HG03354 (cell line): Measurements from ENCODE around the gene ZFAND2B.
"Not testable (repeated sequence)": the region's sequence is repeated elsewhere in the genome, so short reads cannot be mapped to it uniquely, and the experiment has no call there.

Source experiments
- ATAC-seq: cut with Tn5 transposase; IDR thresholded peaks from one replicate; pipeline ENCODE4 v1.9.1; 2021; ENCODE audit warnings: mild to moderate bottlenecking; ENCODE audit not compliant: unreplicated experiment, poor library complexity, severe bottlenecking

ZFAND2B gene

DNA sequence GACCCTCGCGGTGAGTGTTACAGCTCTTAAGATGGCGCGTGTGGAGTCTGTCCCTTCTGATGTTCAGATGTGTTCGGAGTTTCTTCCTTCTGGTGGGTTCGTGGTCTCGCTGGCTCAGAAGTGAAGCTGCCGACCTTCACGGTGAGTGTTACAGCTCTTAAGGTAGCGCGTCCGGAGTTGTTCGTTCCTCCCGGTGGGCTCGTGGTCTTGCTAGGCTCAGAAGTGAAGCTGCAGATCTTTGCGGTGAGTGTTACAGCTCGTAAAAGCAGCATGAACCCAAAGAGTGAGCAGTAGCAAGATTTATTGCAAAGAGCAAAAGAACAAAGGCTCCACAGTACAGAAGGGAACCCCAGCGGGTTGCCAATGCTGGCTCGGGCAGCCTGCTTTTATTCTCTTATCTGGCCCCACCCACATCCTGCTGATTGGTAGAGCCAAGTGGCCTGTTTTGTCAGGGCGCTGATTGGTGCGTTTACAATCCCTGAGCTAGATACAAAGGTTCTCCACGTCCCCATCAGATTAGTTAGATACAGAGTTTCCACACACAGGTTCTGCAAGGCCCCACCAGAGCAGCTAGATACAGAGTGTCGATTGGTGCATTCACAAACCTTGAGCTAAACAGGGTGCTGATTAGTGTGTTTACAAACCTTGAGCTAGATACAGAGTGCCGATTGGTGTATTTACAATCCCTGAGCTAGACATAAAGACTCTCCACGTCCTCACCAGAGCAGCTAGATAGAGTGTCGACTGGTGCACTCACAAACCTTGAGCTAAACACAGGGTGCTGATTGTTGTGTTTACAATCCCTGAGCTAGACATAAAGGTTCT lies 5.9 kb upstream of the ZFAND2B start:
- ATAC-seq, result not testable (repeated sequence)

DNA sequence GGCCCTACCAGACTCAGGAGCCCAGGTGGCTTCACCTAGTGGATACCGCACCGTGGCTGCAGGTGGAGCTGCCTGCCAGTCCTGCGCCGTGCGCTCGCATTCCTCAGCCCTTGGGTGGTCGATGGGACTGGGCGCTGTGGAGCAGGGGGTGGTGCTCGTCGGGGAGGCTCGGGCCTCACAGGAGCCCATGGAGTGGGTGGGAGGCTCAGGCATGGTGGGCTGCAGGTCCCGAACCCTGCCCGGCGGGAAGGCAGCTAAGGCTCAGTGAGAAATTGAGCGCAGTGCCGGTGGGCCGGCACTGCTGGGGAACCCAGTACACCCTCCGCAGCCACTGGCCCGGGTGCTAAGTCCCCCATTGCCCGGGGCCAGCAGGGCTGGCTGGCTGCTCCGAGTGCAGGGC lies 5.3 kb upstream of the ZFAND2B start:
- not testable (repeated sequence) for ATAC-seq

DNA sequence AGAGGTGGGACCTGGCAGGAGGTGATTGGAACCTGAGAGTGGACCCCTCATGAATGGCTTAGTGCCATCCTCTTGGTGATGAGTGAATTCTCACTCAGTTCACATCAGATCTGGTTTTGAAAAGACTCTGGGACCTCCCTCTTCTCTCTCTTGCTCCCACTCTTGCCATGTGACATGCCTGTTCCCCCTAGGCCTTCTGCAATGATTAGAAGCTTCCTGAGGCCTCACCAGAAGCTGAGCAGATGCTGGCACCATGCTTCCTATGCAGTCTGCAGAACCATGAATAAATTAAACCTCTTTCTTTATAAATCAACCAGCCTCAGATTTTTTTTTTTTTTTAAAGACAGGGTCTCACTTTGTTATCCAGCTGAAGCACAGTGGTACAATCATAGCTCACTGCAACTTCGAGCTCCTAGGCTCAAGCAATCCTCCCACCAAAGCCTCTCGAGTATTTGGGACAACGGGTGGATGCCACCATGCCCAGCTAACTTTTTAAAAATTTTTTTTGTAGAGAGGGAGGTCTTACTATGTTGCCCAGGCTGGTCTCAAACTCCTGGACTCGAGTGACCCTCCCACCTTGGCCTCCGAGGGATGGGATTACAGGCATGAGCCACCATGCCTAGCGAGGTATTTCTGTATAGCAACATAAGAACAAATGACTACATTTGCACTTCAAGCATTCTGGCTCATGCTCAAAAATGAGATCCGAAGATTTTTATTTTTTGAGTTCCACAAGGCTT lies 2.0 kb upstream of the ZFAND2B start:
- no peak for ATAC-seq

DNA sequence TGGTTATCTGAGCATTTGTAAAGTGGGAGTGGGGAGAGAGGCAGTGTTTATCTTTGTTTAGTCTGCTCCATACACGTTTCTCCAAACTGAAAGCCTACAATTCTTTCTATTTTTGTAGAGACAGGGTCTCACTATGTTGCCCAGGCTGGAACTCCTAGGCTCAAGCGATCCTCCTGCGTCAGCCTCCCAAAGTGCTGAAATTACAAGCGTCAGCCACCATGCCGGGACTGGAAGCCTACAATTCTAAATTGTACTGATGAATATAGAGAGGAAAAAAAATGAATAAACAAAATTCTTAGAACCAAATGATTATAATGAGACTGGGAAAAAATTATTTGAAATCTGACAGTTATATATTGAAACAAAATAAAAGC lies 1.4 kb upstream of the ZFAND2B start:
- no peak for ATAC-seq

DNA sequence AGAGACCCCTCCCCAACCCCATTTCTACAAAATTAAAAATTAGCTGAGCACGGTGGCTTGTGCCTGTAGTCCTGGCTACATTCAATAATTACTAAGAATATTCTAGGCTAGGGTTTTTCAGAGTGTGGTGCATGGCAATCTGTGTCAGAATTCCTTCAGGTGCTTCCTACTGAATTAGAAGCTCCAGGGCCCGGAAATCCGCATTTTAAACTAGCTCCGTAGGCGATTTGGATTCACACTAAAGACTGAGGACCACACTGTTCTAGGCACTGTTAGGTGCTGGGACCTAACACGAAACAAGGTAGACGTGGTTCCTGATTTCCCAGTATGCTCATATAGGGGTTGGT lies 628 bp upstream of the ZFAND2B start:
- ATAC-seq, result no peak

DNA sequence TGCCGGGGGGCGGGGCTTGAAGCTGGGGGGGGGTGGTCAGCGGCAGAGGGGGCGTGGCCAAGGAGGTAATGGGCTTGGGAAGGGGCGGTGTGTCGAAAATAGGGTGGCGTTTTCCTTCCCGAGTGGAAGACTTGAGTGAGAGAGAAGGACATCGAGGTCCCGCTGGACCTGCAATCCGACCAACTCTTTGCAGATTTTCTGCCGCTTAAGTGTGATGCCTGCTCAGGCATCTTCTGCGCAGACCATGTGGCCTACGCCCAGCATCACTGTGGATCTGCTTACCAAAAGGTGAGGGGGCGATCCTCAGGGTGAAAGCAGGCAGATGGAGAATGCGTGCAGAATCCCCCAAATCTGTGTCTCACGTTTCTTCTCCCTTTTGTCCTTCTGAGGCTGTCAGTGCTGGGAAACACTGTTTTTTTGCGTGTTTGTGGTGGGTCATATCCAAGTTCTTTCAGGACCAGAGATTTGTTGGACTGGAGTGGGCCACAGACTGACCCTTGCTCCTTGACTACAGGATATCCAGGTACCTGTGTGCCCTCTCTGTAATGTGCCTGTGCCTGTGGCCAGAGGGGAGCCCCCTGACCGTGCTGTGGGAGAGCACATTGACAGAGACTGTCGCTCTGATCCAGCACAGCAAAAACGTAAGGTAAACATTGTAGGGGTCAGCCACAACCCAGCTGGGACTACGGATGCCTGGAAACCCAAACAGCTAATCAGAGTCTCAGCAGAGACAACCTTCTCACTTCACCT lies 727 bp downstream of the ZFAND2B start:
- ATAC-seq, result no peak

DNA sequence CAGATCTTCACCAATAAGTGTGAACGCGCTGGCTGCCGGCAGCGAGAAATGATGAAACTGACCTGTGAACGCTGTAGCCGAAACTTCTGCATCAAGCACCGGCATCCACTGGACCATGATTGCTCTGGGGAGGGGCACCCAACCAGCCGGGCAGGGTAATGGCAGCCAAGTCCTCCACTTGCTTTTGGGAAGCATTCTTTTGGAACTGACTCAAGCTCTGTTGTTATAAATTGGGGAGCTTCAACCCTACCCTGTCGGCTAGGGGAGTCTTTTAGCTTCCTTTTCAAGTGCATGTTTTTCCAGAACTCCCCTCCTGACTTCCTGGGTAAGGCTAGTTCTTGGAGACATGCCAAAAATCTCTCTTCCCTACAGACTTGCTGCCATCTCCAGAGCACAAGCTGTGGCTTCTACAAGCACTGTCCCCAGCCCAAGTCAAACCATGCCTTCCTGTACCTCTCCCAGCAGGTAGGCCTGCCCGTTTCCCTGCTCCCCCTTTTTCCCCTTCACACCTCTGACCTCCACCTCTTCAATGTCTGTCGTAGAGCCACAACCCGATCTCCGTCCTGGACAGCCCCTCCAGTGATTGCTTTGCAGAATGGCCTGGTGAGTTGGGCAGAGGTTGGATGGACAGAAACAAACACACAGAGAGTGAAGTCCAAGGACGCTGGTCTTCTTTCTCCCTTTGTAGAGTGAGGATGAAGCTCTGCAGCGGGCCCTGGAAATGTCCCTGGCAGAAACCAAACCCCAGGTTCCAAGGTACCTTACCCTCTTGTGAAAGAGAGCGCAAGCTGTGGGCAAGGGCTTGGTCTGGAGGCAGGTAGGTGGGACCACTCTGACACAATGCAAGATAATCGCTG lies 1.5 kb downstream of the ZFAND2B start:
- no peak for ATAC-seq

DNA sequence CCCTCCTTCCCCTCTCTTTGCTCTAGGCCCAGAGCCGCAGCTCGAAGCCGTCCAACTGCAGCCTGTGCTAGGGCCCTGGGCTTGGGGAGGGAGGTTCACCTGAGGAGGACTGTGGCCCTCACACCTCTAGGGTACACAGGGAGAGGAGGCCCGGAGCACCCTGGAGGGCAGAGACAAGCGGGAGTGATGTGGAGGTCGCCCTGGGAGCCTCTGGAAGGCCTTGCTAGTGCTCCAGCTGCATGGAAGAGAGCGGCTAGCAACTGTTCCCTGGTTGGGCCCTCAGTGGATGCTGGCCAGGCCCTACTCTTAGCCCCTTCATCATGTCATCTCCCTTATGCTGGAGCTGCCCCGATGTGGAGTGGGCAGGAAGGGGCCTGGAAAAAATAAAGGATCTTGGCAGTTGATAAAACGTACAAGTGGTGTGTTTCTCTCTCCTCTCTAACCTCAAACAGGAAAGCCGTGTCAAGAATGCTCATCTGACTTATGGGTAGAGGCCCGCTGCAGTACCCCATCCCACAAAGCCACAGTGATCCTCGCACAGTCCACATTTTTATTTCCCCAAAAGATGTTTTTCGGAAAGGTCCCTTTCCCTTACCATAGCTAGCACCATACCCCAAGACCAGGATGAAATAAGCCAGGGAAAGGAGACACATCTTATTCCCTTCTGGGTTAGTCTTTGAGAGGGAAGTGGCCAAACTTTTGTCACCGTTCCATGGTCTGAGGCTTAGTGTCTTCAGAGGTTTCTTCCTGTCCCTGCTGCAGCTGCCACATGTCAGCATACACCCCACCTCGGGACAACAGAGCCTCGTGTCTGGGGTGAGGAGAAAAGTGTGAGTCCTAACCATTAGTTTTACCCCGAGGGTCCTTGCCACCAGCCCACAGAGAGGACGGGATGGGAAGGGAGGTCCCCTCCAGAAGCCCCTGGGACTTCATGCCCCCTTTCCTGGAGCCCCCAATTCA lies 2.9 kb downstream of the ZFAND2B start:
- ATAC-seq, result no peak

DNA sequence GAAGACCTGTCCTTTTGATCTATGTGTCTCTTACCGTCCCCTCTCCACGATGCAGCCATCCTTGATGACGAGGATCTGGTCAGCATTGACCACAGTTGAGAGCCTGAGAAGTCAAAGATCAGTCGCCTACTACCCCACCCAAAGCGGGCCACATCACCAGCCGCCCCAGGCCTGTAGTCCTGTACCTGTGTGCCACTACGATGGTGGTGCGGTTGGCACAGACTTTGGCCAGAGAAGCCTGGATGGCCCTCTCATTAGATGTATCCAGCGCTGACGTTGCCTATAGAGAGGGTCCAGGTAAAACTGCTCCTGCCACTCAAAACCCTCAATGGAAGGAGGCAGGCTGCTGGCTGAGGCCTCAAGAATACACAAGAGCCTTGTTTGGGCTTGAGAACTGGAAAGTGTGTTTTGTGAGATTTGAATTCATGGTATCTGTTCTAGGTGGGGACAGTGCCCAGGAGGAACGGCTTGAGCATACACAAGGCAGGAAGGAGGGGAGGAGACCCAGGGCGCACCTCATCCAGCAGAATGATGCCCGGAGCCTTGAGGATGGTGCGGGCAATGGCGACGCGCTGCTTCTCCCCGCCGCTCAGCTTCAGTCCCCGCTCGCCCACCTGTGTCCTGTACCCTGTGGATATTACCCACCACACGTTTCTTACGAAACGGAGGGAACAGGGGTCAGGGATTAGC lies 3.8 kb downstream of the ZFAND2B start:
- no peak for ATAC-seq

DNA sequence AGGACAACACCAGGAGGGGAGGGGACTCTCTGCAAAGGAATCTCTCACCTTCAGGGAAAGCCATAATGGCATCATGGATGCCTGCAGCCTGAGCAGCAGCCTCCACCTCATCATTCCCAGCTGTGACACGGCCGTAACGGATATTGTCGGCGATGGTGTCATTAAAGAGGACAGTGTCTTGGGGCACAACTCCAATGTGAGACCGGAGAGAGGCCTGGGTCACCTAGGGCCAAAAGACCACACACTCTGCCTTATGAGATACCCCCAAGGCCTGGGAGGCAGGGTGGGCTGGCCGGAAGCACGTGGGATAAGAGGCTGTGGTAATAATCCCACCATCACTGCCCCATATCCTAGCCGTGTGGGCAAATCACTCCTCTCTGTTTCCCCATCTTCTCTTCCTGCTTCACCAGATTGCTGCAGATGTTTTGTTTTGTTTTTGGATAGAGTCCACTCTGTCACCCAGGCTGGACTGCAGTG lies 4.3 kb downstream of the ZFAND2B start:
- ATAC-seq, result no peak

DNA sequence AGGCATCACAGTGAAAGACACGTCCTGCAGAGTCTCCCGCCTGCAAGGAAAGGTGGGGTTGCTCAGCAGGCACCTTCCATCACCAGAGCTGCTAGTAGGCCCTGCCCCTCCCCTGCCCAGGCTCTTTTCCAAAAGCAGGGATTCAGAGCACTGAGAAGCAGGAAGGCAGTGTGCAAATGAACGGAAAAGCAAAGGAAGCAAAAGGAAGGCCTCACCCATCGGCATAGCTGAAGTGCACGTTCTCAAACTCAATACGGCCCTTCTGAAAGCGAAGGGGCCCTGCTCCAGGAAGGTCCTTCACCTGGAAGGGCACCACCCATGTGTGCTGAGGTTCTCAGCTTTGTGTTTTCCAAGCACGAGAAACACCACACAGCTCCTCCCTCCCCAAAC lies 6.4 kb downstream of the ZFAND2B start:
- no peak for ATAC-seq

DNA sequence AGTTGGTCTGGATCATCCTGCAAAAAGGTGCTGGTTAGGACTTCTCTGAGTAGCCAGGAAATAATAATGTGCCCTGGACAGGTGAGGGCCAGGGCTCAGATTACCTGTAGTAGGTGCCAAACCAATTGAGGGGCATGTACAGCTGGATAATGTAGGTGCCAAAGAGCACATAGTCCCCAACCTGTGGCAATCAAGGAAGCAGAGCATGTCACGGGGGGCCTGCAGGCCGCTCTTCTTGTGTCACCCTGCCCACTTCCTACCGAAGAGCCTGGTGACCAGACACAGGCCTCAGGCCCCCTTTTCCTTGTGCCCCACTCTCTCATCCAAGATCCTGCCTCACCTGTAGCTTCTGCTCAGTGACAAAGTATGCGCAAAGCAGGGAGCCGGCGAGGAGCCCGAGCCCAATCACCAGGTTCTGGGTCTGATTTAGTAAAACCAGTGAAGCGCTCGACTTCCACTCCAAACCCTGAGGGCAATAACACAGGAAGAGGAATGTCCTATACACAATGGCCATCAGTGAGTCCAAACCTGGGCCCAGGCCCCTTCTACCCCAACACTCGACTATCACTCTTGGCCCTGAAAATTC lies 7.0 kb downstream of the ZFAND2B start:
- no peak for ATAC-seq

DNA sequence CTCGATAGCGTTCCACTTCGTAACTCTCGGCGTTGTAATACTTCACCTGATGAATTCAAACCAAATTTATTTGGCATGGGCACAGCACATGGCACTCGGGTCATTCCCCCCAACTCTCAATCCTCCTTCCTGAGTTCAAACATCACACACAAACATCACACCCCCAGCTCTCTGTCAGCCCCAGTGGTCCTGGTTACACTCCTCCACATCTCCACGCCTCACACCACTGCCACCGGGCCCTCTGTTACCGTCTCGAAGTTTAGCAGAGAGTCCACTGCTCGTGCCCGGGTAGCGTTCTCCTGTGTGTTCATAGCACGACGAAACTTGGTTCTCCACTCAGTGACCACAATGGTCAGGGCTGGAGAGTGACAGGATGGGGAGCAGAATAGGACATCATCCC lies 7.6 kb downstream of the ZFAND2B start:
- no peak for ATAC-seq

DNA sequence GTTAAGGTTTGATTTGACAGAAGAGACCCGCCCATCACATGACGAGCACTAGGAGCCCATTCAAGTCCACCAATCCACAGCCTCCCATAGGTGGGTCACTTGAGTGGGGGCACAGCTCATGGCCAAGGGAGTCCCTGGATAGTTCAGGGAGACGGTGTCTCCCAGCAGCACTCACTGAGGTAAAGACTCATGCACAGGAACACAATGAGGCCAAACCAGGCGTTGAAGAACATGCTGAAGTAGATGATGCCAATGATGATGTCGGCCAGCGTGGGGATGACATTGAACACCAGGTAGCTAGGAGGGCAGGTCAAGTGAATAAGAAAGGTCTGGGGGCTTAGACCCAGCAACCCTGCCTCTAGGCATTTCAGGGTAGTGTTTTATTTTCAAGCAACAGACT lies 8.2 kb downstream of the ZFAND2B start:
- ATAC-seq, result no peak

DNA sequence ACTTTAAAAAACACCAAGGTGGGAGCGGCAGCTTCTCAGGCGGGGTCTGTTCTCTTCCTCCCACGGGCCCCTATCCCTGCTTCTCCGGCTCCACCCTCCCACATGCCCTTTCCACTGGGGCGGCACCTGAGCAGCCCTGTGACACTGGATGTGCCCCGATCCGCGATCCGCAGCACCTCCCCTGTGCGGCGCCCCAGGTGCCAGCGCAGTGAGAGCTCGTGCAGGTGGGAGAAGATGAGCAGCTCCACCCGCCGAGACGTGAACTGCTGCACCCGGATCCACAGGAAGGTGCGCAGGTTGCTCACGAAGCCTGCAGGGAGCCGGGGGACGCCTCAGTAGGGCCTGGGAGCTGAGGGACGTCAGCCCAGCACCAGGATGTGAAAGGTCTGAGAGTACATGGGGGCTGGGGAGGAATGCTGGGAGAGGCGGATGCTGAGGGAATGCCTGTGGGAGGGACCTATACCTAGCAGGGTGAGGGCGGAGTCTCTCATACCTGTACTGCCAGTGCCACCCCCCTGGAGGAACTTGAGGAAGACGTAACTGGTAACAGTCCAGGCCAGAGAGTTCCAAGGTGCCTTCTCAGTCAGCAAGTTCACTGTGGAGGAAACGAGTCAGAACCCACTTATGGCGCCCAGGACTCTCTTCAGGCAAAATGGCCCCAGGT lies 9.4 kb downstream of the ZFAND2B start:
- no peak for ATAC-seq

DNA sequence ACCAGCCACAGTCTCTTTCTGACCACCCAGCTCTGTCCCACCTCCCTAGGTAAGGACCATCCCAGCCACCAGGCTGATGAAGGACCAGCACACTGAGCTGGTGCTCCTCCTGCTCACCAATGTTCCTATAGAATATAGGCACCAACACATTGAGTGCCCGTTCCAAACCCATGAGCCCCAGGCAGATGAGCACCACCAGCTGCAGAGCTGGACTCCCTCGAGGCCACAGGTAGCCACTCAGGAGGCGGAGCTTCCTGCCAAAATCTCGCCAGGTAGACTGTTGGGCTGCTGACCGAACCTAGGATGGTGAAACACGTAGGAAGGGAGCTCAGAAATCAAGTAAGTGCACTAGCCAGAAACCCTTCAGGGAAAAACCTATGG lies 9.9 kb downstream of the ZFAND2B start:
- ATAC-seq, result no peak

DNA sequence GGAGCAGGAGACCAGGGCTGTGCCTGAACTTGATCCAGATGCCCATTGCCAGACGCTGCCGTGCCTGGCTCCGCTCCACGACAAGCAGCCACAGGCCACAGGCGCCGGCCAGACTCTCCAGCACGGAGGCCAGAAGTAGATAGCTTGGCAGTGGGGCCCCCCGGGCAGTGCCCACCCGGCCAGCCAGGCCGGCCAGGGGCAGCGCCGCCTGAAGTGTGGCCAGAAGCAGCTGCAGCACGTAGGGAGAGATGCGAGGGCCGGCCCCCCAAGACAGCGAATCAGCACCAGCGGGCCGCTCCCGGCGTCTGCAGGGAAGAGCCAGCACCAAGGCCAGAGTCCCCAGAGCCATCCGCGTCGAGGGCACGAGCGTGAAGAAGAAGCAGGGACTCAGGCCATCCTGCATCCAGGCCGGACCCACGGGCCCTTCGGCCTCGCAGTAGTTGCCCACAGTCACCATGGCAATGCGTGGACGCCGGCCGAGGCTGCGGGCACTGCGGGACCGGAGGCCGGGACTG lies 11.7 kb downstream of the ZFAND2B start:
- peak; percentile 38 for ATAC-seq
